ENCODE data around the gene PCDH11X.
"Not testable (repeated sequence)": the region's sequence is repeated elsewhere in the genome, so short reads cannot be mapped to it uniquely, and the experiment has no call there.

The PCDH11X gene, protein sequence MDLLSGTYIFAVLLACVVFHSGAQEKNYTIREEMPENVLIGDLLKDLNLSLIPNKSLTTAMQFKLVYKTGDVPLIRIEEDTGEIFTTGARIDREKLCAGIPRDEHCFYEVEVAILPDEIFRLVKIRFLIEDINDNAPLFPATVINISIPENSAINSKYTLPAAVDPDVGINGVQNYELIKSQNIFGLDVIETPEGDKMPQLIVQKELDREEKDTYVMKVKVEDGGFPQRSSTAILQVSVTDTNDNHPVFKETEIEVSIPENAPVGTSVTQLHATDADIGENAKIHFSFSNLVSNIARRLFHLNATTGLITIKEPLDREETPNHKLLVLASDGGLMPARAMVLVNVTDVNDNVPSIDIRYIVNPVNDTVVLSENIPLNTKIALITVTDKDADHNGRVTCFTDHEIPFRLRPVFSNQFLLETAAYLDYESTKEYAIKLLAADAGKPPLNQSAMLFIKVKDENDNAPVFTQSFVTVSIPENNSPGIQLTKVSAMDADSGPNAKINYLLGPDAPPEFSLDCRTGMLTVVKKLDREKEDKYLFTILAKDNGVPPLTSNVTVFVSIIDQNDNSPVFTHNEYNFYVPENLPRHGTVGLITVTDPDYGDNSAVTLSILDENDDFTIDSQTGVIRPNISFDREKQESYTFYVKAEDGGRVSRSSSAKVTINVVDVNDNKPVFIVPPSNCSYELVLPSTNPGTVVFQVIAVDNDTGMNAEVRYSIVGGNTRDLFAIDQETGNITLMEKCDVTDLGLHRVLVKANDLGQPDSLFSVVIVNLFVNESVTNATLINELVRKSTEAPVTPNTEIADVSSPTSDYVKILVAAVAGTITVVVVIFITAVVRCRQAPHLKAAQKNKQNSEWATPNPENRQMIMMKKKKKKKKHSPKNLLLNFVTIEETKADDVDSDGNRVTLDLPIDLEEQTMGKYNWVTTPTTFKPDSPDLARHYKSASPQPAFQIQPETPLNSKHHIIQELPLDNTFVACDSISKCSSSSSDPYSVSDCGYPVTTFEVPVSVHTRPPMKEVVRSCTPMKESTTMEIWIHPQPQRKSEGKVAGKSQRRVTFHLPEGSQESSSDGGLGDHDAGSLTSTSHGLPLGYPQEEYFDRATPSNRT (N-terminal part only)

DNA sequence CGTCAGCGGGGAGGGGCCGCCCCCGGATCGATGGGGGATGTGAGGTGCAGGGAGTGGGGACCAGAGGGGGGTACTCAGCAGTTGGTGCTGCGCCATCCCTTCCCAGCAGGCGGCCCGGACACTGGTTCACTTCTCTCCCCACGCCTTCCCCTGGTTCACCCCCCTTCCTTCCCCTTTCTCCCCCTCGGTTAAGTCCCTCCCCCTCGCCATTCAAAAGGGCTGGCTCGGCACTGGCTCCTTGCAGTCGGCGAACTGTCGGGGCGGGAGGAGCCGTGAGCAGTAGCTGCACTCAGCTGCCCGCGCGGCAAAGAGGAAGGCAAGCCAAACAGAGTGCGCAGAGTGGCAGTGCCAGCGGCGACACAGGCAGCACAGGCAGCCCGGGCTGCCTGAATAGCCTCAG is at the start of gene PCDH11X:
PCDH11X (plus strand) TSS at position 241 of the 400 bp plus-strand sequence. CDS start 56,130 bp downstream, outside the sequence.
- H3K27me3 ChIP-seq (ENCODE audit: control insufficient read depth, insufficient read depth, low read length); H3K4me1 ChIP-seq (ENCODE audit: control insufficient read depth, insufficient read depth, low read length); H3K36me3 ChIP-seq (ENCODE audit: control insufficient read depth, insufficient read depth, low read length); H3K4me3 ChIP-seq (ENCODE audit: low read length); H3K9ac ChIP-seq (ENCODE audit: low read length); H3K27ac ChIP-seq (ENCODE audit: low read depth, low read length): not testable (repeated sequence)

DNA sequence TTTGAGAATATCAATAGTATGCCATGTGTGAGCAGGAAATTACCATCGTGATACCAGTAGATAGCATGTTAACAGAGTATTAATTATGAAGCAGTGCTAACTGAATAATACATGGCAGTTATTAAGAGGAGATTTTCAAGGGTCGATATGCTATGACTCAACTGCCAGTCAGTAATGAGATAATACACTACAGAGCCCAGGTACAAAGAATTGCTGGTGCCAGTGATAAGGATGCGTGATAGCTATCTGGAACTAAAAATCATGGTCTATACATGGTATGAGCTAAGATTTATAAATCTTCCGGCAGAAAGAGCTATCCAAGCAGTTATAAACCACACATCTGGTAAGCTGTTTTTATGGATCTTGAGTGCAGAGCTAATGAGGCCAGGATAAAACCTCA is 31.7 kb upstream of the PCDH11X start:
- H3K4me1 ChIP-seq (ENCODE audit: control insufficient read depth, insufficient read depth, low read length); H3K27ac ChIP-seq (ENCODE audit: low read depth, low read length): not testable (repeated sequence)

DNA sequence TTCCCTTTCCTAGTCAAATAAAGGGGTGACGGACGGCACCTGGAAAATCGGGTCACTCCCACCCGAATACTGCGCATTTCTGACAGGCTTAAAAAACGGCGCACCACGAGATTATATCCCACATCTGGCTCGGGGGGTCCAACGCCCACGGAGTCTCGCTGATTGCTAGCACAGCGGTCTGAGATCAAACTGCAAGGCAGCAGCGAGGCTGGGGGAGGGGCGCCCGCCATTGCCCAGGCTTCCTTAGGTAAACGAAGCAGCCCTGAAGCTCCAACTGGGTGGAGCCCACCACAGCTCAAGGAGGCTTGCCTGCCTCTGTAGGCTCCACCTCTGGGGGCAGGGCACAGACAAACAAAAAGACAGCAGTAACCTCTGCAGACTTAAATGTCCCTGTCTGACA is 26.2 kb upstream of the PCDH11X start:
- not testable (repeated sequence) for H3K27me3 ChIP-seq (ENCODE audit: control insufficient read depth, insufficient read depth, low read length); H3K36me3 ChIP-seq (ENCODE audit: control insufficient read depth, insufficient read depth, low read length); H3K27ac ChIP-seq (ENCODE audit: low read depth, low read length); H3K4me1 ChIP-seq (ENCODE audit: control insufficient read depth, insufficient read depth, low read length); H3K4me3 ChIP-seq (ENCODE audit: low read length); H3K9ac ChIP-seq (ENCODE audit: low read length)

More for the DNA sequence above, 31.7 kb upstream of the PCDH11X start:
- H3K27me3 ChIP-seq (ENCODE audit: control insufficient read depth, insufficient read depth, low read length); H3K36me3 ChIP-seq (ENCODE audit: control insufficient read depth, insufficient read depth, low read length); H3K9ac ChIP-seq (ENCODE audit: low read length); H3K4me3 ChIP-seq (ENCODE audit: low read length): not testable (repeated sequence)

DNA sequence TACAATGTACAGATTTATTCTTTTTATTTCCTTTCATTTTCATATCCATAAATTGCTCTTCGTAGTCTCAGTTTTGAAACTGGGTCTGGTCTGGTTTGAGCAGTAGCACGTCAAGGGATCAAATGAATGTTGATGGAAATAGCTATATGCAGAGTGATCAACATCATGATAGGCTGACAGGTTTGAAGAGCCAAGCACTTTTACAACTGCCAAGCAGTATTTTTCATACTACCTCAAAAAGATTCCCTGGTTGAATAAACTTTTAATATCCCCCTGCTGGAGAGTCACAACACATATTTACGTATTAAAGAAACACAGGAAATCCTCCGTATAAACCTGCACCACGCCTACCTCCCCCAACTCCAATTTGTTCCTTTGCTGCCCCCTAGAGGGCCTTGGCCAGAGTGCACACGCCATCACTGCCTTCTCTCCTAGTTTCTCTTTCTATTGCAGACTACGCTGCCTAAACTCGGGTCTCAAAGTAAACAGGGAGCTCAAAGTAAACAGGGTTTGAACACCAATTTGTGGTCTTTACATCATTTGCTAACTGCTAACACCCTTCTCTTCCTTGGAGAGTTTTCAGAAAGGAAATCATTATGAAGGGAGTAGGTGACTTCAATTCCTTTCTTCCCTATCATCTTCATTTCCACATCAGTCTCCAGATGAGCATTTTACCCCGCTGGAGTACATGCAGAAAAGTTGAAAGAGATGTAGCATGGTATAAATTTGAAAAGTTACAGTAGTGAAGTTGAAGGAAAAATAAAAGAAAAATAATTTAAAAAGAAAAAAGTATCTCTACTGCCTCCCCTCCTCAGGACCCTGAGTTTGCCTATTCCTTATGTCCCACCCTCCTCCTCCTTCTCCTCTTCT is 8.3 kb upstream of the PCDH11X start:
- H3K4me1 ChIP-seq (ENCODE audit: control insufficient read depth, insufficient read depth, low read length); H3K9ac ChIP-seq (ENCODE audit: low read length); H3K27me3 ChIP-seq (ENCODE audit: control insufficient read depth, insufficient read depth, low read length); H3K4me3 ChIP-seq (ENCODE audit: low read length); H3K36me3 ChIP-seq (ENCODE audit: control insufficient read depth, insufficient read depth, low read length); H3K27ac ChIP-seq (ENCODE audit: low read depth, low read length): not testable (repeated sequence)

DNA sequence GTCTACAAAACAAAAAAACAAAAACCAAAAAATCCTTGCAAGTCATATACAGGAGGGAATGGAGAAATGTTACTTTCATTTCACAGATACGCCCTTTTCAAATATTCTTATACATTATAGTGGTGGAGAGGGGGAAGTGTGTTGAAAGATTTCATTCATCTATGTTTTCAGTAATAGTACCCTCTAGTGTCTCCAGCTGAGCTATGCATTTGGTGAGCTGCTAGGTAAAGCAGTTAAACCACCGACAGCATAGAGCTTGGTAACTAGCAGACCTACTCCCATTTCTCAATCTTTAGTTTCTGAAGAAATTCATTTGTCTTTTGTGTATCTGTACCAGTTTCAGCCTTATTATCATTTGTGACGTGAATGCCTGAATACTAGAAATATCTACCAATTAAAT is 5.2 kb upstream of the PCDH11X start:
- H3K27ac ChIP-seq (ENCODE audit: low read depth, low read length); H3K9ac ChIP-seq (ENCODE audit: low read length); H3K4me3 ChIP-seq (ENCODE audit: low read length); H3K4me1 ChIP-seq (ENCODE audit: control insufficient read depth, insufficient read depth, low read length); H3K27me3 ChIP-seq (ENCODE audit: control insufficient read depth, insufficient read depth, low read length); H3K36me3 ChIP-seq (ENCODE audit: control insufficient read depth, insufficient read depth, low read length): not testable (repeated sequence)

DNA sequence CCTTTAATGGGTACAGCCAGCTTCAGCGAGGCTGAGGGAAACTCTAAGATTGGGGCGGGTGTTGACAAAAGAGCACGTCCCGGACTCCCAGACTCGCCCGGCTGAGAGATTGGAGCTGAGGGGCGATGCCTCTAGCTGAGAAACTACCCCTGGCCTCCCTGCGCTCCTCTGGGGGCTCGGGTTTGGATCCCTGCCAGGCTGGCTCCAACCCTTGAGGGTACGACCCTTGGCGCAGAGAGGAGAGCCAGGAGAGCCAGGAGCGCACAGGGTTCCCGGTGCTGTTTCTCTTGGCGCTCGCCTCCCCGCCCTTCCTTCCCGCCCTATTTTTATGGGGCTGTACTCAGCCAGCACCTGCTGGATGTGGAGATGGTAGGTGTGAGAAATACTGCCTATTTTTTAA is 833 bp downstream of the PCDH11X start:
- H3K36me3 ChIP-seq (ENCODE audit: control insufficient read depth, insufficient read depth, low read length); H3K9ac ChIP-seq (ENCODE audit: low read length); H3K4me1 ChIP-seq (ENCODE audit: control insufficient read depth, insufficient read depth, low read length); H3K27ac ChIP-seq (ENCODE audit: low read depth, low read length); H3K27me3 ChIP-seq (ENCODE audit: control insufficient read depth, insufficient read depth, low read length); H3K4me3 ChIP-seq (ENCODE audit: low read length): not testable (repeated sequence)

DNA sequence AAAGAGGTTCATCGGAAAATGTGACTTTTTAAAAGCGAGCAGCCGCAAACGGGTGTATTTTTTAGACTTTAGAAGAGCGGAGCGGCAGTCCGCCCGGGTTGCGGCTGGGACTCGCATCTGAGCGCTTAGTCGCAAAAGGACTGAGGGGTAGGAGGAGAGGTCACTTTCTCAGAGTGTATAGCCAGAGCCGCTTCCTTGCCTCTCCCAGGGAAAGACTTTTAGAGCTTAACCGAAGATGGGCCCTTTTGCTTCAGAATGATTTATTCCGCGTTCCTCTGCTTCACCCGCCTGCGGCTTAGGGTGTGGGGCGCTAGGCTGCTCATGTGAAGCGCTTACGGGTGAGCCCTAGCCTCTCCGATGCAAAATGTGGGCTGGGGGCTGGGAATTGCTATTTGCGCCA is 1.5 kb downstream of the PCDH11X start:
- not testable (repeated sequence) for H3K27me3 ChIP-seq (ENCODE audit: control insufficient read depth, insufficient read depth, low read length); H3K36me3 ChIP-seq (ENCODE audit: control insufficient read depth, insufficient read depth, low read length); H3K27ac ChIP-seq (ENCODE audit: low read depth, low read length); H3K9ac ChIP-seq (ENCODE audit: low read length); H3K4me3 ChIP-seq (ENCODE audit: low read length); H3K4me1 ChIP-seq (ENCODE audit: control insufficient read depth, insufficient read depth, low read length)

DNA sequence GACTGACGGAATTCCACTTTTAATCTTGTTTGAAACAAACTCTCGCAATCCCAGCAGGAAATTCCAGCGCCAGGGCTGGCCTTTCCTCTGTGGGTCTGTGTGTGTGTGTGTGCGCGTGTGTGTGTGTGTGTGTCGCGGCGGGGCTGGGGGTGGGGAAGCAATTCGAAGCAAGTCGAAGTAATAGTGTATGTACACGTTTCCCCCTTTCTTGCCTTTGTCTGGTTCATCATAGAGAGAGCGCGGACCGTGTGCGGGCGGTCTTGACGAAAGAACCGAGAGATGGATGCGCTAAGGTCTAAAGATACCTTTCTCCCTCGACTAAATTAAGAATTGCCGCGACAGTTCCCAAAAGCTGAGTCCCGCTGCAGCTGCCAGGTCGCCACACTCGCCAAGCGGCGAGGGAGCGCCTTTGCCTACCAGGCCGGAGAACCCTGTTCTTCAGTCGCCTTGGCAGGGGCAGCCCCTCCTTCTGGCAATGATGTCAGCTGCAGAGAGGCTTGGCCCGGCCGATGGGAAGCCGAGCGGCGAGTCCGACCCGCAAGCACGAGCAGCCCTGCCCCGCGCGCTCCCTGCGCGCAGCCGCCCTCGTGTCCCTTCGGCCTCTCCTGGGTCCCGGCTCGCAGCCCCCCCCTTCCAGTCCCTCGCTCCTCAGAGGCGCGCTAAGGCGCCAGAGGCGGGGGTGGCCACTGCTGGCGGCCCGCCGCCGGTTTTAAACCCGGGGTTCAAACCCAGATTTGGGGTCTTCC is 2.6 kb downstream of the PCDH11X start:
- not testable (repeated sequence) for H3K4me3 ChIP-seq (ENCODE audit: low read length); H3K27ac ChIP-seq (ENCODE audit: low read depth, low read length); H3K9ac ChIP-seq (ENCODE audit: low read length); H3K27me3 ChIP-seq (ENCODE audit: control insufficient read depth, insufficient read depth, low read length); H3K4me1 ChIP-seq (ENCODE audit: control insufficient read depth, insufficient read depth, low read length); H3K36me3 ChIP-seq (ENCODE audit: control insufficient read depth, insufficient read depth, low read length)

DNA sequence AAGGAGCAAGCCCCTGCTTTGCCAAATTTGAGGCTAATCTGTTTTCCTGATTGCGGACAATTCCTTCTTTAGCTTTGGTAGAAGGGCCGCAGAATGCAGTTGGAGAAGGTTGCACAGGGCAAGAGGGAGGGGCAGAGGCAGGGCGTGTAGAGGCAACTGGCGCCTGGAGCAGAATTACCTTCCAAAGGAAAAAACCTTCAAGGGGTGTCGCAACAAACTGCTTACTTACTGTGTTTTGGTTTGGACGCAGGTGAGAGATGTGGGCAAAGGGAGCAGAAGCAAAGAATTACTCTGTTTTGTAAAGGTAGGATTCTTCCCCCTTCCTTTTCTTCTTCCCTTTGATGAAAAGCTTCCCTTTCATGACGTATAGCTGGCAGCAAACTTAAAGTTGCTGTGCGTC is 3.6 kb downstream of the PCDH11X start:
- not testable (repeated sequence) for H3K4me1 ChIP-seq (ENCODE audit: control insufficient read depth, insufficient read depth, low read length); H3K27me3 ChIP-seq (ENCODE audit: control insufficient read depth, insufficient read depth, low read length); H3K36me3 ChIP-seq (ENCODE audit: control insufficient read depth, insufficient read depth, low read length); H3K9ac ChIP-seq (ENCODE audit: low read length); H3K27ac ChIP-seq (ENCODE audit: low read depth, low read length); H3K4me3 ChIP-seq (ENCODE audit: low read length)

DNA sequence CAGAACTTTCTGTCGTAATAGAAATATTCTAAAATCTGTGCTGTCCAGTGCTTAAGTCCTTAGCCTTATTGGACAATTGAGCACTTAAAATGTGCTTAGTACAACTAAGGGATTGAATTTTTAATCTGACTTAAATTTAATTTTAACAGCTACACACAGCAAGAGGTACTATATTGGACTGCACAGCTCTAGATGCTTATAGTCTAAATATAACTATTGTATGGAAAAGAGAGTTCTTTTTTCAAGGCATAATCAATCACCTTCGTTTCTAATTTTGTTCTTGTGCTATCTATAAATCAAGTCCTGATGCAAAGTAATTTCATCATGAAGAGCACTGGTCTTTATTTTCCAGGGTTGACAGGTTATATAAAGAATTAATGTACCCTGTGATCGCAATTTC is 38.4 kb downstream of the PCDH11X start:
- not testable (repeated sequence) for H3K4me3 ChIP-seq (ENCODE audit: low read length); H3K9ac ChIP-seq (ENCODE audit: low read length); H3K36me3 ChIP-seq (ENCODE audit: control insufficient read depth, insufficient read depth, low read length); H3K27ac ChIP-seq (ENCODE audit: low read depth, low read length); H3K27me3 ChIP-seq (ENCODE audit: control insufficient read depth, insufficient read depth, low read length); H3K4me1 ChIP-seq (ENCODE audit: control insufficient read depth, insufficient read depth, low read length)

DNA sequence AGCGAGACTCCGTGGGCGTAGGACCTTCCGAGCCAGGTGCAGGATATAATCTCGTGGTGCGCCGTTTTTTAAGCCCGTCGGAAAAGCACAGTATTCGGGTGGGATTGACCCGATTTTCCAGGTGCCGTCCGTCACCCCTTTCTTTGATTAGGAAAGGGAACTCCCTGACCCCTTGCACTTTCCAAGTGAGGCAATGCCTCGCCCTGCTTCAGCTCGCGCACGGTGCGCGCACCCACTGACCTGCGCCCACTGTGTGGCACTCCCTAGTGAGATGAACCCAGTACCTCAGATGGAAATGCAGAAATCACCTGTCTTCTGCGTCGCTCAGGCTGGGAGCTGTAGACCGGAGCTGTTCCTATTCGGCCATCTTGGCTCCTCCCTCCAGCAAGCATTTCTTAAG is 46.1 kb downstream of the PCDH11X start:
- H3K9ac ChIP-seq (ENCODE audit: low read length); H3K4me3 ChIP-seq (ENCODE audit: low read length); H3K36me3 ChIP-seq (ENCODE audit: control insufficient read depth, insufficient read depth, low read length); H3K4me1 ChIP-seq (ENCODE audit: control insufficient read depth, insufficient read depth, low read length); H3K27me3 ChIP-seq (ENCODE audit: control insufficient read depth, insufficient read depth, low read length); H3K27ac ChIP-seq (ENCODE audit: low read depth, low read length): not testable (repeated sequence)
